Activated gamma-delta T cell treated with anti-CD3 and anti-CD28 coated beads, Interleukin-2, amount 50 U/mL, for 16 hours (primary cell): ENCODE results near the gene BICC1.

ENCODE experiments used
- DNase-seq: peaks from one replicate; pipeline ENCODE4 v3.0.0-alpha.2; 2020; ENCODE audit warnings: low read depth

BICC1 gene

GRCh38 chr10:58608351-58608750, 95.7 kb downstream of the BICC1 start:
- DNase-seq, result no peak

- no peak for DNase-seq
Observed at GRCh38 chr10:58608826-58609531, 96.3 kb downstream of the BICC1 start.

GRCh38 chr10:58609532-58610150, 97.0 kb downstream of the BICC1 start:
- no peak for DNase-seq

GRCh38 chr10:58615237-58615935, 102.7 kb downstream of the BICC1 start:
- no peak for DNase-seq

- DNase-seq, result no peak
Observed at GRCh38 chr10:58618158-58618676, 105.5 kb downstream of the BICC1 start.

GRCh38 chr10:58621379-58622077, 108.9 kb downstream of the BICC1 start:
- no peak for DNase-seq

GRCh38 chr10:58622246-58622645, 109.6 kb downstream of the BICC1 start:
- no peak for DNase-seq

GRCh38 chr10:58625070-58625469, 112.4 kb downstream of the BICC1 start:
- no peak for DNase-seq

- no peak for DNase-seq
Observed at GRCh38 chr10:58627392-58627791, 114.7 kb downstream of the BICC1 start.

- DNase-seq, result no peak
Observed at GRCh38 chr10:58631715-58632114, 119.0 kb downstream of the BICC1 start.

- DNase-seq, result no peak
Observed at GRCh38 chr10:58632216-58632615, 119.5 kb downstream of the BICC1 start.

GRCh38 chr10:58637352-58637751, 124.7 kb downstream of the BICC1 start:
- DNase-seq, result no peak

GRCh38 chr10:58638388-58638787, 125.7 kb downstream of the BICC1 start:
- no peak for DNase-seq

GRCh38 chr10:58641095-58641531, 128.4 kb downstream of the BICC1 start:
- no peak for DNase-seq

GRCh38 chr10:58641708-58642107, 129.0 kb downstream of the BICC1 start:
- no peak for DNase-seq

- DNase-seq, result no peak
Observed at GRCh38 chr10:58642283-58642682, 129.6 kb downstream of the BICC1 start.

GRCh38 chr10:58642916-58643428, 130.3 kb downstream of the BICC1 start:
- no peak for DNase-seq

- no peak for DNase-seq
Observed at GRCh38 chr10:58644311-58644710, 131.6 kb downstream of the BICC1 start.

- DNase-seq, result no peak
Observed at GRCh38 chr10:58645416-58646146, 132.9 kb downstream of the BICC1 start.

- DNase-seq, result no peak
Observed at GRCh38 chr10:58647376-58648112, 134.9 kb downstream of the BICC1 start.

- DNase-seq, result no peak
Observed at GRCh38 chr10:58648131-58648530, 135.5 kb downstream of the BICC1 start.
